NT2/D1 (cell line): ENCODE results near the gene LRCOL1.

Experiments
- SUZ12 ChIP-seq: IDR thresholded peaks from 2 replicates; pipeline ENCODE4 v1.6.1; 2011; ENCODE audit not compliant: insufficient read length, insufficient read depth; ENCODE audit errors: extremely low read depth
- YY1 ChIP-seq: IDR thresholded peaks from 2 replicates; pipeline ENCODE4 v1.6.1; 2011; ENCODE audit not compliant: insufficient read length, insufficient read depth
- ZNF274 ChIP-seq: IDR thresholded peaks from 2 replicates; pipeline ENCODE4 v1.6.1; 2011; ENCODE audit warnings: mild to moderate bottlenecking, low read depth, low read length

GRCh38 chr12:132556216-132556615 lies 54.2 kb downstream of the LRCOL1 start:
- no peak for TF ChIP-seq SUZ12
- no peak for TF ChIP-seq YY1
- TF ChIP-seq ZNF274 = no peak
